Activated CD4-positive, alpha-beta memory T cell treated with anti-CD3 and anti-CD28 coated beads, Interleukin-2, amount 10 ng/mL, durations not matched to agents 7 days and 5 days (primary cell): ENCODE data around the gene KANK4. TPM values are rescaled to one million over a fixed set of nuclear protein-coding genes. Genes with fewer than 3 reads are reported as not detected.
"Not testable (repeated sequence)": the region's sequence is repeated elsewhere in the genome, so short reads cannot be mapped to it uniquely, and the experiment has no call there.

Source experiments
- CTCF ChIA-PET: fragments of 350-600 bp; sonication (Branson Sonifier 250); formaldehyde crosslinking; loops from one replicate; lab custom pipeline; 2021; ENCODE audit warnings: antibody characterized with exemption, inconsistent platforms; lab: Charles Lee
- POLR2A ChIA-PET: fragments of 350-600 bp; sonication (Branson Sonifier 250); formaldehyde crosslinking; loops from one replicate; lab custom pipeline; 2021; ENCODE audit warnings: antibody characterized with exemption; lab: Charles Lee
- DNase-seq: peaks from one replicate; pipeline ENCODE4 v3.0.0-alpha.2; 2020
- H3K27ac Mint-ChIP-seq: one replicate; pipeline ENCODE4 v1.8.0; 2021; ENCODE audit warnings: mild to moderate bottlenecking, mixed read lengths
- H3K27me3 Mint-ChIP-seq: one replicate; pipeline ENCODE4 v1.8.0; 2021; ENCODE audit warnings: mixed read lengths
- H3K36me3 Mint-ChIP-seq: one replicate; pipeline ENCODE4 v1.8.0; 2021; ENCODE audit warnings: low read depth, mixed read lengths
- H3K4me1 Mint-ChIP-seq: one replicate; pipeline ENCODE4 v1.8.0; 2021; ENCODE audit warnings: mixed read lengths
- H3K4me3 Mint-ChIP-seq: one replicate; pipeline ENCODE4 v1.8.0; 2021; ENCODE audit warnings: mild to moderate bottlenecking, mixed read lengths
- H3K9me3 Mint-ChIP-seq: one replicate; pipeline ENCODE4 v1.8.0; 2021; ENCODE audit warnings: mixed read lengths
- total RNA-seq, 2 experiments: library from RNA; stranded (reverse); gene quantifications; one replicate each; pipeline ENCODE4 v1.2.3, GENCODE V29; 2021

The KANK4 gene
- total RNA-seq, 2 experiments from 2014 or later, result not detected

DNA sequence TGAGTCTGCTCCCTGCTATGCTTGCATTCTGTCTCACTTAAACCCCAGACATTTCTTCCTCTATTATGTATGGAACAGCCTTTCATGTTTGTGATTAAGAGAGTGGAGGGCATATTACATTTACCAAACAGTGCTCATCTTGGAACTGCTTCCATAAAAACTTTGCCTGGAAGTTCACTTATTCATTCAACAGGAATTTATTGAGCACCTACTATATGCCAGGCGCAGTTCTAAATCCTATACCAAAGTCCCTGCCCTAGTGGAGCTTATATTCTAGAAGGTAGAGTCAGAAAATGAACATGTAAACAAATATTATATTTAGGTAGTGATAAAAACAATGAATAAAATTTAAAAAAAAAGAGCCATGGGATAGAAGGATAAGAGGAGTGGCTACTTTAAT, 49.8 kb downstream of the KANK4 start:
- Mint-ChIP-seq H3K4me1 (peaks cover 18% of the 10 kb centered on the region), H3K4me3 (no peak overlapping the region), H3K36me3 (no peaks in the 10 kb centered on the region), H3K9me3 (peaks cover 2% of the 10 kb centered on the region), H3K27ac (no peak overlapping the region), H3K27me3 (no peaks in the 10 kb centered on the region)
- ChIA-PET POLR2A (no interaction called here), CTCF (no interaction called here)
- no peak for DNase-seq

DNA sequence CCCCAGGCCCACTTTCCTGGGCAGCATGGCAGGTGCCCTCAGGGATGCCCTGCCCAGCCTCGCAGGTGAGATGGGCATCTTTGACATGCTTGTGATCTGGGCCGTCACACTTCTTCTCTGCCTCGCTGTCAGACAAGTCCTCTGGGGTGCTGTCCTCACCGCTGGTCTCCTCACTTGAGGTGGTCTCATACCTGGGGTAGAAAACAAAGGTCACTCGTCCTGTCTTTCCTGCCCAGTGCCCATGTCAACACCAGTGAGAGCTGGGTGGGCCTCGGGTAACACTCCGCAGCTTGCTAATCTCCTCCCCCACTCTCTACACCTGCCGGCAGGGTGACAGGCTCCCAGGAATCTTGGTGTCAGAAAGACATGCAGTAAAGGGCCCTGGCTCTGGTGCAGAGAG, 50.9 kb downstream of the KANK4 start:
- ChIA-PET CTCF (interaction anchor here (0.6 kb wide), 1 partner anchor 15 kb away, joined by 3 read pairs; no protein-coding TSS in a partner anchor), POLR2A (no interaction called here)
- peaks cover 18% of the 10 kb centered on the region for H3K4me1 Mint-ChIP-seq

DNA sequence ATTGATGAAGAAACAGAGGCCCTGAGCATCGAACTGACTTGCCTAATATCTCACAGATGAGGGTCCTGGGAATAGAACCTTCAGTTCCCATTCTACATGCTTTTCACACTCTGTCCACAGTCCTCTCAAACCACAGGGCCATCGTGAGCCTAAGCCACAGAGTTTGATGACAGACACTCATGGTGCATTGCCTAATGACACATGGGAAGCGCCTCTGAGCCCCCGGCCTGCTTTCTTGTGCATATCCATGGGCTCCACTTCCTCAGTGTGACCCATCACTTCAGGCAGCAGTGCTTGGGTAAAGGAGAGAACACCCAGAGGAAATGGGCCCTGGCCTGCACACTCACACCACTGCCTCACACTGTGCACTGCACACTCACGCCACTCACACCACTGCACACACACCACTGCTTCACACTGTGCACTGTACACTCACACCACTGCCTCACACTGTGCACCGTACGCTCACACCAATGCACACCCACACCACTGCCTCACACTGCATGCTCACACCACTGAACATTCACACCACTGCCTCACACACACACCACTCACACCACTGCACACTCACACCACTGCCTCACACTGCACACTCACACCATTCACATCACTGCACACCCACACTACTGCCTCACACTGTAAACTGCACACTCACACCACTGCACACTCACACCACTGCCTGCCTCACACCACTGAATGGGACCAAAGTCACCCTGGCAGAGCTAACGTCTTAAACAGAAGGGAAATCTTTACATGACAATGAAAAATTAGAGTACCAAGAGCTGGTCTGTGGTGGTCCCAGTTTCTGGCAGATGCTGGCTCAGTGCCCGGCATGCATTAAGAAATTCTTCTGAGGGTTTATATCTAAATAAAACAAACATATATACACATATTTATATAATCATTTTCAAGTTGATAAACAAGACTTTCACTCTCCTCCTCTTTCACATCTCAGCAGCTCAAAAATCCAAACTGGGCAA, 53.0 kb downstream of the KANK4 start:
- no peak for DNase-seq
- Mint-ChIP-seq H3K4me3 (no peak overlapping the region), H3K27ac (no peak overlapping the region), H3K9me3 (no peaks in the 10 kb centered on the region), H3K27me3 (peaks cover 8% of the 10 kb centered on the region), H3K4me1 (peaks cover 5% of the 10 kb centered on the region), H3K36me3 (no peaks in the 10 kb centered on the region)
- ChIA-PET POLR2A (no interaction called here), CTCF (no interaction called here)

More for the DNA sequence above, 50.9 kb downstream of the KANK4 start:
- Mint-ChIP-seq H3K9me3 (peaks cover 2% of the 10 kb centered on the region), H3K27ac (no peak overlapping the region), H3K27me3 (no peaks in the 10 kb centered on the region), H3K4me3 (no peak overlapping the region), H3K36me3 (no peaks in the 10 kb centered on the region)
- no peak for DNase-seq

- POLR2A ChIA-PET, result interaction anchor here (1.0 kb wide), 1 partner anchor 19 kb away, joined by 3 read pairs; no protein-coding TSS in a partner anchor
- H3K4me3 Mint-ChIP-seq, result no peak overlapping the region
- H3K27me3 Mint-ChIP-seq, result peaks cover 8% of the 10 kb centered on the region
- no peak overlapping the region for H3K27ac Mint-ChIP-seq
- no peaks in the 10 kb centered on the region for H3K9me3 Mint-ChIP-seq
- CTCF ChIA-PET, result no interaction called here
- no peaks in the 10 kb centered on the region for H3K4me1 Mint-ChIP-seq
- no peak for DNase-seq
- no peaks in the 10 kb centered on the region for H3K36me3 Mint-ChIP-seq
These were observed 55.4 kb downstream of the KANK4 start for GRCh38 chr1:62263814-62264353.

DNA sequence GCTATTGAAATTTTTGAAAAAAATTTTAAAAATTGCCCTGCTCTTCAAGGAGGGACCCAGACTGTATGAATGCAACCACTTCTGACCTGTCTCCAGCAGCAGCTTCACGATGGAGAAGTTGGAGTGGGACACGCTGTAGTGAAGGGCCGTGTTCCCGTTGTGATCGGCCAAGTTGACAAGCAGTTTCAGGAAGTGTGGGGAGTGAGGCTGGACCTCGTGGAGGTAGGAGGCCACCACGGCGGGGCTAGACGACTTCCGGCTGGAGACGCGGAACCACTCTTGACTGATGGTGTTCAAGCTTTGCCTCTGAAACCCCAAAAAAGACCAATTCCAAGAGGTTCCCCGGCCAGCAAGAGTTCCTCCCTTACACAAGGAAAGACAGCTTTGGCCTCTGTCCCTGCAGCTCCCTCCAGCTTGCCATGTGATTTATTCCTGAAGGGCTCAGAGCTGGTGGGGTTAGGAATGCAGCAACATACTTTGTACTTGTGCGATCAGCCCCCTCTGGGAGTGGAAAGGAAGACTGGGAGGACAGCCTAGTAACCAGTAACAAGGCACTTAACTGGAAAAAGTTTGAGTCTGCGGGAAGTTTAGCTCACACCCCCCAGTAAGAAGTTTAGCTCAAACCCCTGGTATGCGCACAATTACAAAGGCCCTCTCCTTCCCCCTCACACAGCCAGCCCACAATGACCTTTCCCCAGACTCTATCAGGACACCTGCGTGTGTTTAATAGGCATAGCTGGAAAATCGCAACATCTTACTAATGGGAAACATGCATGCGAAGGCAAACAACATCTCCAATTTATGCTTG, 56.0 kb downstream of the KANK4 start:
- Mint-ChIP-seq H3K9me3 (no peaks in the 10 kb centered on the region), H3K36me3 (no peaks in the 10 kb centered on the region), H3K4me1 (no peaks in the 10 kb centered on the region), H3K27me3 (peaks cover 8% of the 10 kb centered on the region), H3K4me3 (no peak overlapping the region), H3K27ac (no peak overlapping the region)
- ChIA-PET POLR2A (interaction anchor here (1.0 kb wide), 1 partner anchor 18 kb away, joined by 3 read pairs; no protein-coding TSS in a partner anchor), CTCF (no interaction called here)
- no peak for DNase-seq

GRCh38 chr1:62260688-62261087, 58.5 kb downstream of the KANK4 start:
- no peak for DNase-seq
- POLR2A ChIA-PET, result no interaction called here
- no peaks in the 10 kb centered on the region for H3K9me3 Mint-ChIP-seq

DNA sequence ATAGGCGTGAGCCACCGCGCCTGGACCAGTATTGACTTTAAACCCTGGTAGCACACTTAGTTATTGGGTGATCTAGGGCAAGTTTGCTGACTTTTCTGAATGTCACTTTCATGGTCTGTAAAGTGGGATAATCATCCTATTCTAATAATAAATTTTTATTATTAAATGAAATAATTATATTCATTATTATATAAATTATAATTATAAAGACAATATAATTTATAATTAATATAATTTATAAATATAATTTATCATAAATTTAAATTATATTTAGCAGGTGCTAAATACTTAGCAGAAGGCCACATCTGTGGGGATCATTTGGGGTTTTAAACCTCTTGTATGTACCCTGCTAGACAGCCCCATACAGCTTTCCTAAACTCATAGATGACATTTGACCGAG, 59.7 kb downstream of the KANK4 start:
- ChIA-PET CTCF (no interaction called here), POLR2A (no interaction called here)
- H3K27ac Mint-ChIP-seq, result no peak overlapping the region
- H3K9me3 Mint-ChIP-seq, result no peaks in the 10 kb centered on the region
- H3K36me3 Mint-ChIP-seq, result no peaks in the 10 kb centered on the region
- peaks cover 8% of the 10 kb centered on the region for H3K27me3 Mint-ChIP-seq
- no peak for DNase-seq
- no peaks in the 10 kb centered on the region for H3K4me1 Mint-ChIP-seq
- H3K4me3 Mint-ChIP-seq, result no peak overlapping the region

More at GRCh38 chr1:62260688-62261087, 58.5 kb downstream of the KANK4 start:
- peaks cover 8% of the 10 kb centered on the region for H3K27me3 Mint-ChIP-seq
- no peak overlapping the region for H3K4me3 Mint-ChIP-seq
- H3K36me3 Mint-ChIP-seq, result no peaks in the 10 kb centered on the region
- H3K4me1 Mint-ChIP-seq, result no peaks in the 10 kb centered on the region
- no peak overlapping the region for H3K27ac Mint-ChIP-seq
- CTCF ChIA-PET, result interaction anchor here (0.7 kb wide), 1 partner anchor 15 kb away, joined by 3 read pairs; no protein-coding TSS in a partner anchor

- no peak for DNase-seq
- POLR2A ChIA-PET, result no interaction called here
- CTCF ChIA-PET, result no interaction called here
- Mint-ChIP-seq H3K27ac (no peak overlapping the region), H3K27me3 (no peaks in the 10 kb centered on the region), H3K36me3 (no peaks in the 10 kb centered on the region), H3K4me1 (no peaks in the 10 kb centered on the region), H3K4me3 (no peak overlapping the region), H3K9me3 (no peaks in the 10 kb centered on the region)
These were observed 69.0 kb downstream of the KANK4 start for GRCh38 chr1:62250126-62250726.

DNA sequence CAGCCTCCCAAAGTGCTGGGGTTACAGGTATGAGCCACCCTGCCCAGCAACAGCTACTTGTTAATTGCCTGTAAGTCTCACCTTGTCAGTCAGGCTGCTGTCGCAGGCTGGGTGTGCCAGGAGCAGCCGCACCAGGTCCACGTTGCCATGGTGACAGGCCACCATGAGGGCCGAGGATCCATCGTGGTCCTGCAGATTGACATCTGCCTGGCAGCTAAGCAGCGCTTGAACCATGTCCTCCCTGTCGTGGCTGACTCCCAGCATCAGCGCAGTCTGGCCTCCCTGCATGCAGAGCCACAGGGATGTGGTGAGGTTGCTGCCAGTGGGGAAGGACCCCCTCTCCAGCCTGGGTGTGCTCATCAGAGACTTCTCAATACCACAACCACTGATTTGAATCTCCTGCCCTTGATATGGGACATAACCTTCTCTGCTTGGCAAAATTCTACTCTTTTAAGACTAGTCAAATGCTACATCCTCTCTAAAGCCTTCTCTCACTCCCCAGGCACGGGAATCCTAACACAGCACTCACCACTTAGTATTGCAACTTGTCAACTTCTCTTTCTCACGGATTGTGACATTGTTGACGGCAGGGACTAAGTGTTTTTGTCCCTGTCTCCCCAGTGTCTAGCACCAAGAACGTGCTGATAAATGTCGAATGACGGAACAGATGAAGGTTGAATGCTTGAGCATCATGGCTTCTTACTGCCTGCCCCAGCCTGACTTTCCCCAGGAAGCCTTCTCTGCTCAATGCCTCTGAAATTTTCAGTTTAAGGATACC, 71.7 kb downstream of the KANK4 start:
- no peaks in the 10 kb centered on the region for H3K4me1 Mint-ChIP-seq
- DNase-seq, result no peak
- H3K36me3 Mint-ChIP-seq, result no peaks in the 10 kb centered on the region
- CTCF ChIA-PET, result interaction anchor here (1.4 kb wide), 1 partner anchor 11 kb away, joined by 3 read pairs; no protein-coding TSS in a partner anchor
- no peaks in the 10 kb centered on the region for H3K9me3 Mint-ChIP-seq
- no peak overlapping the region for H3K27ac Mint-ChIP-seq
- no peak overlapping the region for H3K4me3 Mint-ChIP-seq
- POLR2A ChIA-PET, result no interaction called here
- H3K27me3 Mint-ChIP-seq, result no peaks in the 10 kb centered on the region

DNA sequence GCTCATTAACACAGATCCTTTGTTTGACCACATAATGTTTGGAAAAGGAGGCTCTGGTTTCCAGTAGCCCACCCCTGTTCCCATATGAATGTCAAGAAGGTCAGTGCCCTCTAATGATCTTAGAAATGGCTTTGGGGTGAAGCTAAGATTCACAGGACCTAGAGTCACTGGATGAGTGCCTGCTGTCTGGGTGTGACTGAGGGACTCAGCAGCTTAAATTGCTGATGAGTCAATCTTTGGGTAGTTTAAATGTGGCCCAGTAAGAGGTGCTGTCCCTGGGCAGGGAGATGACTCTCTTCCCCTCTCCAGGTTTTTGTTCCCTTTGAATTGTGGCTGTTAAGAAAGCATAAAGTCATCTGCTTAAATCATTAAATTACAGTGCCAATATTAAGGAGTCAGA, 74.0 kb downstream of the KANK4 start:
- no peak overlapping the region for H3K4me3 Mint-ChIP-seq
- DNase-seq, result no peak
- no peaks in the 10 kb centered on the region for H3K4me1 Mint-ChIP-seq
- no peaks in the 10 kb centered on the region for H3K27me3 Mint-ChIP-seq
- no peaks in the 10 kb centered on the region for H3K9me3 Mint-ChIP-seq
- H3K36me3 Mint-ChIP-seq, result no peaks in the 10 kb centered on the region
- H3K27ac Mint-ChIP-seq, result no peak overlapping the region
- ChIA-PET POLR2A (interaction anchor here (0.7 kb wide), 1 partner anchor 18 kb away, joined by 3 read pairs; no protein-coding TSS in a partner anchor), CTCF (no interaction called here)

DNA sequence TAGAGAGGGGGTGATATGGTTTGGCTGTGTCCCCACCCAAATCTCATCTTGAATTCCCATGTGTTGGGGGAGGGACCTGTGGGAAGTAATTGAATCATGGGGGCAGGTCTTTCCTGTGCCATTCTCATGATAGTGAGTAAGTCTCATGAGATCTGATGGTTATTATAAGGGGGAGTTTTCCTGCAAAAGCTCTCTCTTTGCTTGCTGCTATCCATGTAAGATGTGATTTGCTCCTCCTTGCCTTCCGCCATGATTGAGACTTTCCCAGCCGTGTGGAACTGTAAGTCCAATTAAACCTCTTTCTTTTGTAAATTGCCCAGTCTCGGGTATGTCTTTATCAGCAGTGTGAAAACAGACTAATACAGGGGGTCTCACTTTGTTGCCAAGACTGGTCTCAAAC, 74.9 kb downstream of the KANK4 start:
- H3K27me3 Mint-ChIP-seq, POLR2A ChIA-PET, DNase-seq, H3K4me1 Mint-ChIP-seq, H3K9me3 Mint-ChIP-seq, H3K4me3 Mint-ChIP-seq, H3K27ac Mint-ChIP-seq, H3K36me3 Mint-ChIP-seq: not testable (repeated sequence)
- CTCF ChIA-PET, result interaction anchor here (0.7 kb wide), 1 partner anchor 88 kb away, joined by 3 read pairs; no protein-coding TSS in a partner anchor
